Kidney (tissue), 14 donors: Measurements from ENCODE around the gene WAPL. TPM values are rescaled to one million over a fixed set of nuclear protein-coding genes. Genes with fewer than 3 reads are reported as not detected.

Source experiments
- DNase-seq, 5 donors: peaks; one replicate each; pipeline ENCODE4 v3.0.0-alpha.2; 2013 to 2020
- FAIRE-seq: peaks from 2 replicates; lab custom pipeline; 2012; peaks lifted over from hg19 to GRCh38; lab: Jason Lieb, UNC
- H3K27ac ChIP-seq, 2 donors: one replicate each; pipeline ENCODE4 v1.7.0; 2013; ENCODE audit warnings: low read depth in 2 of 2, low read length in 2 of 2, inconsistent platforms in 1 of 2
- H3K27me3 ChIP-seq: one replicate; pipeline ENCODE4 v1.7.1; 2013; ENCODE audit warnings: low read length, inconsistent platforms; ENCODE audit not compliant: control insufficient read depth, insufficient read depth
- H3K36me3 ChIP-seq, 3 donors: one replicate each; pipeline versions ENCODE4 v1.7.0 to v1.7.1; 2013; ENCODE audit warnings: low read length in 3 of 3, control low read depth in 1 of 3, inconsistent platforms in 1 of 3; ENCODE audit not compliant: insufficient read depth in 3 of 3, control insufficient read depth in 2 of 3
- H3K4me1 ChIP-seq, 3 donors: one replicate each; pipeline versions ENCODE4 v1.7.0 to v1.7.1; 2013; ENCODE audit warnings: low read length in 3 of 3, inconsistent platforms in 1 of 3, low read depth in 1 of 3; ENCODE audit not compliant: control insufficient read depth in 2 of 3, insufficient read depth in 2 of 3
- H3K4me3 ChIP-seq, 3 donors: one replicate each; pipeline versions ENCODE4 v1.7.0 to v1.8.1; 2013; ENCODE audit warnings: low read length in 3 of 3, control low read depth in 1 of 3, inconsistent platforms in 1 of 3
- H3K9ac ChIP-seq, 3 donors: one replicate each; pipeline versions ENCODE4 v1.7.0 to v1.7.1; 2013; ENCODE audit warnings: low read length in 3 of 3, control low read depth in 1 of 3, inconsistent platforms in 1 of 3
- H3K9me3 ChIP-seq, 3 donors: one replicate each; pipeline versions ENCODE4 v1.7.0 to v1.7.1; 2013; ENCODE audit warnings: low read length in 3 of 3, control low read depth in 1 of 3, inconsistent platforms in 1 of 3; ENCODE audit not compliant: control insufficient read depth in 2 of 3, insufficient read depth in 1 of 3
- intact Hi-C: fragments of 100-400 bp; cut with DNase I; formaldehyde crosslinking; loops from one replicate; pipeline ENCODE4 v1.11.1; 2022
- polyA plus RNA-seq: library from polyadenylated mRNA; stranded (reverse); fragments of 350-450 nt; fragmentation: Illumina TruSeq; extraction: RNeasy Lipid Tissue Mini Kit (QIAGEN cat#74804); gene quantifications from one replicate; pipeline ENCODE4 v1.2.3, GENCODE V29; 2014; ENCODE audit warnings: low read depth, low replicate concordance; ENCODE audit not compliant: insufficient read depth
- total RNA-seq: library from RNA; stranded (reverse); fragmentation: NEBNext Ultra II Directional; extraction: Animal tissue kit (Norgen Biotek cat#: 25700); gene quantifications from one replicate; pipeline ENCODE4 v1.2.1, GENCODE V29; 2021
- TF ChIP-seq, protein P1 (sequence below): IDR thresholded peaks from 3 replicates; pipeline ENCODE4 v1.5.1; 2012; ENCODE audit warnings: mild to moderate bottlenecking, moderate library complexity, borderline replicate concordance; ENCODE audit not compliant: insufficient read depth; ENCODE audit errors: extremely low read depth
- donor health status: control.
- donor health status: control.
- donor health status: control.
- donor health status: control.
- donor health status: control.
- donor health status: DM: yes; HTN: yes; CAD: no.
- donor health status: Normal renal cell carcinoma (clear cell type).

WAPL gene
- total and polyA plus RNA-seq, 2 donors from 2014 or later: 17.6 to 34.7 TPM

DNA sequence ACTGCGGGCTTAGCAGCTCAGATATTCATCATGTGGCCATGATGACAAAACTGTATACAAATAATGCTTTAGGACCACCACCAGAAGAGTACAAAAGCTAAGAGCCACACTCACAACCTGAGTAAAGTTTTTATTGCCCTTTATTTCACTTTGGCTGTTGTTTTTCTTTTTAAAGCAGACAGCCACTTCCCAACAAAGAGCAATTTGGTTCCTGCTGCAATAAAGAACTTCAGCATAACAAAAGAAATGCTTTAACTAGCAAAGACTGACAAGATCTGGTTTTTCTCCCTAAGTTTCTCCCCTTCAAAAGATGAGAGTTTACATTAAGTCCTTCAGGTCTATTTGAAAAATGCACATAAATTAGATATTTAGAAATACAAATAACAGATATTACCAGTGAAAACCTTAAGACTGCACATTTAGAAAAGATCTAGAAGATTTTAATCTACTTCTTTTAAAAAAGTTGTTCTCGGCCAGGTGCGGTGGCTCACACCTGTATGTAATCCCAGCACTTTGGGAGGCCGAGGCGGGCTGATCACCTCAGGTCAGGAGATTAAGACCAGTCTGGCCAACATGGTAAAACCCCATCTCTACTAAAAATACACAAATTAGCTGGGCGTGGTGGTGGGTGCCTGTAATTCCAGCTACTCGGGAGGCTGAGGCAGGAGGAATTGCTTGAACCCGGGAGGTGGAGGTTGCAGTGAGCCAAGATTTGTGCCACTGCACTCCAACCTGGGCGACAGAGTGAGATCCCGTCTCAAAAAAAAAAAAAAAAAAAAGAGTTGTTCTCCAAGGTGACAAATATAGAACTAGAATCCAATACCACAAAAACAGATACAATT lies 59.4 kb downstream of the WAPL start:
- peaks cover 5 to 17% (median 11%) of the 10 kb centered on the region in 3 donors for H3K36me3 ChIP-seq
- no peaks in the 10 kb centered on the region for H3K4me1 ChIP-seq
- intact Hi-C loops: no loop called here
- no peaks in the 10 kb centered on the region for H3K27me3 ChIP-seq
- no peak overlapping the region for H3K9ac ChIP-seq
- TF ChIP-seq, protein P1, sequence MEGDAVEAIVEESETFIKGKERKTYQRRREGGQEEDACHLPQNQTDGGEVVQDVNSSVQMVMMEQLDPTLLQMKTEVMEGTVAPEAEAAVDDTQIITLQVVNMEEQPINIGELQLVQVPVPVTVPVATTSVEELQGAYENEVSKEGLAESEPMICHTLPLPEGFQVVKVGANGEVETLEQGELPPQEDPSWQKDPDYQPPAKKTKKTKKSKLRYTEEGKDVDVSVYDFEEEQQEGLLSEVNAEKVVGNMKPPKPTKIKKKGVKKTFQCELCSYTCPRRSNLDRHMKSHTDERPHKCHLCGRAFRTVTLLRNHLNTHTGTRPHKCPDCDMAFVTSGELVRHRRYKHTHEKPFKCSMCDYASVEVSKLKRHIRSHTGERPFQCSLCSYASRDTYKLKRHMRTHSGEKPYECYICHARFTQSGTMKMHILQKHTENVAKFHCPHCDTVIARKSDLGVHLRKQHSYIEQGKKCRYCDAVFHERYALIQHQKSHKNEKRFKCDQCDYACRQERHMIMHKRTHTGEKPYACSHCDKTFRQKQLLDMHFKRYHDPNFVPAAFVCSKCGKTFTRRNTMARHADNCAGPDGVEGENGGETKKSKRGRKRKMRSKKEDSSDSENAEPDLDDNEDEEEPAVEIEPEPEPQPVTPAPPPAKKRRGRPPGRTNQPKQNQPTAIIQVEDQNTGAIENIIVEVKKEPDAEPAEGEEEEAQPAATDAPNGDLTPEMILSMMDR: no peak
- no peak overlapping the region for H3K27ac ChIP-seq
- DNase-seq: no peak
- no peaks in the 10 kb centered on the region for H3K9me3 ChIP-seq
- H3K4me3 ChIP-seq: no peak overlapping the region
- no peak for FAIRE-seq

DNA sequence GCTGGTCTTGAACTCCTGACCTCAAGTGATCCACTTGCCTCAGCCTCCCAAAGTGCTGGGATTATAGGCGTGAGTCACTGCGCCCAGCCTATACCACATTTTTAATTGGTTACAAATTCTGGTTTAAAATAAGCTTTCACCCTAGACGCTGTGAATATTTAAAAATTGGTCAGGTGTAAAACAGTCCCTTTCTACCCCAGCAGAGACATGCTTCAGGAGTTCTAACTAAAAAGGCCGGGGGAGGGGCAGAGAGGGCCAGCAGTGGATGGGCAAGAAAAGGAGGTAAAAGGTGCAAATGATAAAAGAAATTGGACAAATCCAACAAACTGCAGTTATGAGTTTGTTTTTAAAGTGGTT lies 70.0 kb downstream of the WAPL start:
- H3K4me3 ChIP-seq: no peak overlapping the region
- intact Hi-C loops: no loop called here
- no peaks in the 10 kb centered on the region for H3K27me3 ChIP-seq
- DNase-seq (peak in 3 of 5 donors; percentile 15 to 40 (median 18)), FAIRE-seq (no peak)
- peaks cover 8 to 17% (median 11%) of the 10 kb centered on the region in 3 donors for H3K36me3 ChIP-seq
- no peaks in the 10 kb centered on the region for H3K9me3 ChIP-seq
- H3K27ac ChIP-seq: peak overlapping the region in 1 of 2 donors; percentile 11
- no peaks in the 10 kb centered on the region for H3K4me1 ChIP-seq
- H3K9ac ChIP-seq: no peak overlapping the region
- TF ChIP-seq, protein P1: no peak

DNA sequence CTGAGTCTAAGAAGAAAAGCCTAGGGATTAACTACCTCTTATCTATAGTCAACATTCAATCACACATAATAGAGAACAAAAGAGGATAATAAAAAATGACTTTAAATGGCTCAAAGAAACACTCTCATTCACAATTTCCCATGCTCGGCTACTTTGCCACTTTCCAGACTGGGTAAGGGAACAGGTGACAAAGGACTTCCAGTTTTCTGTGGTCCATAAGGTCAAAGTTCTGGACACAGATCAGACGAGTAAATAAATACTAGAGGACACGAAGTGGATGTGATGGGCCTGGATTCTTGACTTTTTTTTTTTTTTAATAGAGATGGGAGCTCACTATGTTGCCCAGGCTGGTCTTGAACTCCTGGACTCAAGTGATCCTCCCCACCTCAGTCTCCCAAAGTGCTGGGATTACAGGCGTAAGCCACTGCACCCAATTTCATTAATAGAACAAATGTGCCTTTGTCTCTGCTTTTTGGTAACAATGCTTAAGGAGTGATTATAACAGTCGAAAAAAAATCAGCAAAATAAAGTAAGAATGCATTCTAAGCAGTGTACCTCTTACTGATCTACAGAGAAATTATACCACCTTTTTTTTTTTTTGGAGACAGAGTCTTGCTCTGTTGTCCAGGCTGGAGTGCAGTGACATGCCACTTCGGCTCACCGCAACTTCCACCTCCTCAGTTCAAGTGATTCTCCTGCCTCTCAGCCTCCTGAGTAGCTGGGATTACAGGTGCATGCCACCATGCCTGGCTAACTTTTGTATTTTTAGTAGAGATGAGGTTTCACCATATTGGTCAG lies 70.6 kb downstream of the WAPL start:
- H3K4me3 ChIP-seq: no peak overlapping the region
- FAIRE-seq (no peak), DNase-seq (no peak)
- H3K9ac ChIP-seq: no peak overlapping the region
- peaks cover 8 to 22% (median 9%) of the 10 kb centered on the region in 3 donors for H3K36me3 ChIP-seq
- H3K4me1 ChIP-seq: no peaks in the 10 kb centered on the region
- TF ChIP-seq, protein P1: no peak
- no peaks in the 10 kb centered on the region for H3K9me3 ChIP-seq
- H3K27me3 ChIP-seq: no peaks in the 10 kb centered on the region
- no peak overlapping the region for H3K27ac ChIP-seq
- intact Hi-C loops: no loop called here
